DND-41 (cell line): ENCODE measurements around the gene TRRAP.

Source experiments
- EZH2 ChIP-seq: IDR thresholded peaks from 3 replicates; pipeline ENCODE4 v1.6.1; 2012; ENCODE audit warnings: borderline replicate concordance, low read depth, mild to moderate bottlenecking, moderate library complexity, low read length, inconsistent platforms; ENCODE audit not compliant: severe bottlenecking
- TF ChIP-seq, protein P1 (sequence below): IDR thresholded peaks from 2 replicates; pipeline ENCODE4 v1.5.1; 2012; ENCODE audit warnings: borderline replicate concordance, low read length, moderate library complexity, mild to moderate bottlenecking; ENCODE audit not compliant: poor library complexity, severe bottlenecking; ENCODE audit errors: extremely low read depth

DNA sequence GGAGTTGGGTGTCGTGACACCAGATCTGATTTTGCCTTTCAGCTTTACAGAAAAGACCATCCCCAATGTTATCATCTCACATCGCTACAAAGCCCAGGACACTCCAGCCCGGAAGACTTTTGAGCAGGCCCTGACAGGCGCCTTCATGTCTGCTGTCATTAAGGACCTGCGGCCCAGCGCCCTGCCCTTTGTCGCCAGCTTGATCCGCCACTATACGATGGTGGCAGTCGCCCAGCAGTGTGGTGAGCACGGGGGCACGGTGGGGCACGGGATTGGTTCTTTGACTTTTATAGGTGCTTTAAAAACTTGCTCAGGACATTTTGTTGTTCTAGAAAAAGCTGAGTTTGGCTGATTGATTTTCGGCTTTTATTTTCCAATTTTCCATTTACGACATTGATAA lies 48.8 kb downstream of the TRRAP start:
- TF ChIP-seq, protein P1, sequence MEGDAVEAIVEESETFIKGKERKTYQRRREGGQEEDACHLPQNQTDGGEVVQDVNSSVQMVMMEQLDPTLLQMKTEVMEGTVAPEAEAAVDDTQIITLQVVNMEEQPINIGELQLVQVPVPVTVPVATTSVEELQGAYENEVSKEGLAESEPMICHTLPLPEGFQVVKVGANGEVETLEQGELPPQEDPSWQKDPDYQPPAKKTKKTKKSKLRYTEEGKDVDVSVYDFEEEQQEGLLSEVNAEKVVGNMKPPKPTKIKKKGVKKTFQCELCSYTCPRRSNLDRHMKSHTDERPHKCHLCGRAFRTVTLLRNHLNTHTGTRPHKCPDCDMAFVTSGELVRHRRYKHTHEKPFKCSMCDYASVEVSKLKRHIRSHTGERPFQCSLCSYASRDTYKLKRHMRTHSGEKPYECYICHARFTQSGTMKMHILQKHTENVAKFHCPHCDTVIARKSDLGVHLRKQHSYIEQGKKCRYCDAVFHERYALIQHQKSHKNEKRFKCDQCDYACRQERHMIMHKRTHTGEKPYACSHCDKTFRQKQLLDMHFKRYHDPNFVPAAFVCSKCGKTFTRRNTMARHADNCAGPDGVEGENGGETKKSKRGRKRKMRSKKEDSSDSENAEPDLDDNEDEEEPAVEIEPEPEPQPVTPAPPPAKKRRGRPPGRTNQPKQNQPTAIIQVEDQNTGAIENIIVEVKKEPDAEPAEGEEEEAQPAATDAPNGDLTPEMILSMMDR: no peak
- TF ChIP-seq EZH2: no peak
